Adipose tissue (tissue), 3 donors: ENCODE results near the gene LRRC25. TPM values are rescaled to one million over a fixed set of nuclear protein-coding genes. Genes with fewer than 3 reads are reported as not detected.

Experiments
- H3K27ac ChIP-seq: one replicate; pipeline ENCODE4 v1.5.1; 2013; ENCODE audit warnings: low read depth, low read length
- WGBS, 3 donors: extraction: QIAGEN DNeasy Blood & Tissue Kit; methylation state at CpG; one replicate each; pipeline ENCODE4 v1.1.7; 2013; 5-methylcytosine and 5-hydroxymethylcytosine counted together
- polyA plus RNA-seq, 3 donors: library from polyadenylated mRNA; stranded (reverse); fragments of 200-250 nt; gene quantifications; one replicate each; pipeline ENCODE4 v1.2.3, GENCODE V29; 2013
- donor health status: healthy with polysubstance abuse.
- donor health status: Bipolar disorder and iron deficiency.
- donor health status: healthy.

LRRC25 gene
- polyA plus RNA-seq = 1 to 10 TPM; 1.6 to 9.8 (median 7.1) TPM

DNA sequence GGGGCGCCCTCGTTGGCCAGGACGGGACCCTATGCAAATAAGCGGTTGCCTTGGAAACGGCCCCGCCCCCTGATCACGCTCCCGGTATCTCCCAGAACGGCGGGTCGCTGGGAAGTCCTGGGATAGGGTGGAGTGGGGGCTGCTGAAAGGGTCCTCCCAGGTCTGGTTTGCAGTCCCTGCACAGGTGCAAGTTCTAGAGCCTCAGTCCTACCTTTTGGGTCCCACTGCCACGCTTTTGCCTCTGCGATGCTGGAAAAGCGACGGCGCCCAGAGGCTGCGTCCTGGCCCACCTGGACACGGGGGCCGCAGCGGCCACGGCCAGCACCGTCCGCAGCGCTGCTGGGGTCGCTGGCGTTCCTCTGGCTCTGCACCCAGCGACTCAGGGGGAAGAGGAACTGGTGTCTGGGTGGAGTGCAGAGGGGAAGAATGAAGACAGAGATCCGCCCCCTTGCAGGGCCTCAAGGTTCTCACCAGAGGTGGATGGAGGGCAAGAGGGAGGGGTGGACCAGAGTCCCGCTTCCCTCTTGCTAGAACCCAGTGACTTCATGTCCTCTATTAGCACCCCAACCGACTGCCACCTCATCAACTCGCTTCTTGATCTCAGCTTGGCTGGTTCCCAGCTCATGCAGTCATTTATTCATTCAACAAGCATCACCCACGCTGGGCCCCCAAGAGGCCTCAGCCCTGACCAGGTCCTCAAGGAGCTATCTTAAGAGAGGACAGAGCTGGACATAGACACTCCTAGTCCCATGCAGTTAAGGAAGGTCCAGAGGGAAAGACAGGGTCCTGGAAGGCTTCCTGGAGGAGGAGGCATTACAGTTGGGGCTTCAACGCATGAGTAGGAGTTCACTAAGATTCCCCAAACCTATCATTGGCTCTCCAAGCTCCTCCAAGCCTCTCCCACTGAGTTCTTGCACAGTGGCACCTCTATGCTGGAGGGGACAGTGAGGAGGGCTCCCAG, at the start of gene LRRC25:
LRRC25 (minus strand) TSS at position 381 of the 961 bp plus-strand sequence. CDS start 659 bp downstream, outside the sequence.
- 13 to 20% (median 14%) methylated on average over 33 of the region's 33 CpGs for WGBS, 3 donors
- no peak within 1 kb of the TSS for H3K27ac ChIP-seq

DNA sequence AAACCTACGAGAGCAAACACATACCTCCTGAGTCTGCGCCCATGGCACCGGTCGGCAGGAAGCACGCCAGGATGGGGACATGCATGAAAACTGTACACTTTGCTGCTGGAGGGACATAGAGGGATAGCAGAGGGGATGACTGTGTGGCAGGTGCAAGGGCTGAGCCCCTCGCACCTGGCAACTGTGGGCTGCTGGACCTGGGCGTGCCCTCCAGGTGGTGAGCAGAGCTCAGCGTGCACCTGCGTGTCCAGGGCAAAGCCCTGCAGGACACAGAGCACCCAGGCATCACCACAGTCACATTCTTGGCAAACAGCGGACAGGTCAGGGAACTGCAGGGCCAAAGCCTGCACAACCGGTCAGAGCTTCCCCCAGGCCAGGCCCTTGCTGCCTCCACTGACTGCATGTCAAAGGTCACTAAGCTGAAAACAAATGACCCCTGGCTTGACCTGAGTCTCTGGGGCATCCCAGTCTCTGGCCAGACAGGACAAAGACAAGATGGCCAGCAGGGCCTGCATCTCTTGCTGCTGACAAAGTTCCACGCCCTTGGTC, 49.5 kb upstream of the LRRC25 start:
- whole genome bisulfite sequencing, 3 donors = 83 to 91% (median 90%) methylated on average over 12 of the region's 12 CpGs

DNA sequence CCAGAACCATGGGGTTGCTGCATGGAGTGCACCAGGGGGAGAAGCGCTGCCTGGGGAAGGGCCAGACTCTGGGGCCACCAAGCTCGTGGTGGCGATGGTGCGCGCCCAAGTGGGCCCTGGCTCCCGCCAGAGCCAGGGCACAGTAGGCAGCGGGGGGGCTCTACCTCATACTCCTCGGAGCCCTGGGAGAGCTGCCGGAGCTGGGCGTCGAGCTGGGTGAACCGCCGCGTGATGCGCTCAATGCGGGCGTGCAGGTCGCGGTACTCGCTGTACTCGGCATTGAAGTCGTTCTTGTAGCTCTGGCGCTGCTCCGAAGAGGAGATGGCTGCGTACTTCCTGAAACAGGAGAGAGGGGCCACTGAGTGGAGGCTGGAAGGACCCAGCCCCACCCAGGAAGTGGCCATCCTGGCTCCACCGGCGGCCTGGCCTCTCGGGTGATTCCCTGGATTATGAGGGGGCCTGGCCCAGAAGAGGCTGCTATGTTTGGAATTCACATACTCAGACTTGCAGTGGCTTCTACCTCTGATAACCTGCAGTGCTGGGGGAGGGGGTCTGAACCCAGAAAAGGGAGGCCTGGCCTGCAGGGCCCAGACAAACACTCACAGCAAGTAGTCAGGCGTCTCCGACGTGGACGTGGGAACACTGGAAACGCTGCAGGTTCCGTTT, 48.9 kb upstream of the LRRC25 start:
- H3K27ac ChIP-seq = no peak overlapping the region
- WGBS, 3 donors = 86 to 88% (median 87%) methylated on average over 34 of the region's 34 CpGs

More for the DNA sequence above, 49.5 kb upstream of the LRRC25 start:
- no peak overlapping the region for H3K27ac ChIP-seq

DNA sequence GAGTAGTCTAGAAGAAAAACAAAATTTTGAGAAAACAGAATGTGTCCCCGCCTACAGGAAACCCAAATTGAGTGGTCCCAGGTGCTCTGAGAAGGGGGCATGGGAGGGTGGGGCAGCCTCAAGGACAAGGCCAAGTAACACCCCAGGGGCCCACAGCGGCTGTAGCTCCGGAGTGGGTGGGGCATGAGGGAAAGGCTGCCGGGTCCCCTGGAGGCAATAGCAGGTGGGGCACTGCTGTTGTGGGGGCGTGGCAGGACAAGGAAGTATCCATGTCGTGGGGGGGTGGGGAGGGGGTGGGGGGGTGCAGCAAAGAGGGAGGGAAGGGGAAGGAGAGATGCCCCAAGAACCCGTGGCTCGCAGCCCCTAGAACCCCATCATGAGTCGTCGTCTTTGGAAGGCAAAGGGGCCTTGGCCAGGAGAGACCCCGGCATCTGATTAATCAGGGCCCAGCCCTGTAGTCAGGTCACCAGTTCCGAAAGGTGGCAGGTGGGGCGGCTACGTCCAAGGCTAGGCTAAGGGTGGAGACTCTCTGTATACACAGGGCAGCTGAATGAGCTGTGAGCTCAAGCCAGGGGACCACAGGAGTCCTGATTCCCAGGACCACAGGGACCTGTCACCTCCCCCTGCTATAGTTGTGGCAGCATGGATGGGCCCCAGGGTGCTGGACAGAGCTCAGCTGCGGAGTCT, 48.0 kb upstream of the LRRC25 start:
- WGBS, 3 donors = 73 to 81% (median 77%) methylated on average over 14 to 15 of the region's 15 CpGs
- H3K27ac ChIP-seq = no peak overlapping the region

DNA sequence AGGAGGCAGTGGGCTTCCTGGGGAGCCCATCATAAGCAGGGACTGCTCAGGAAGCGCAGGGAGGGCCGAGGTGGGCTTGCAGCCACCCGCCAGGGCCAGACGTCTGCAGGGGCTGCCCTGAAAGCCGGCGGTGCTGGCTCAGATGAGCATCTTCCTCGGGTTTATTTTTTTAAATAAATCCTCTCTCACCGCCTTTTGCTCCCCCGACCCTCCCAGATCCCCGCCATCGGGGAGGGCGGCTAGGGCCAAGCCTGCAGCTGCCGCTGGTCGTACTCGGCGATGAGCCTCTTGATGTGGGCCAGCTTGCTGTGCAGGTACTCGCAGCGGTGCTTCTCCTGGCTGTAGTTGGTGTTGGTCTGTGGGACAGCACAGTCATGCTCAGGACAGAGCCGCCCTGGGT, 47.1 kb upstream of the LRRC25 start:
- 89 to 96% (median 93%) methylated on average over 19 of the region's 19 CpGs for WGBS, 3 donors
- no peak overlapping the region for H3K27ac ChIP-seq

DNA sequence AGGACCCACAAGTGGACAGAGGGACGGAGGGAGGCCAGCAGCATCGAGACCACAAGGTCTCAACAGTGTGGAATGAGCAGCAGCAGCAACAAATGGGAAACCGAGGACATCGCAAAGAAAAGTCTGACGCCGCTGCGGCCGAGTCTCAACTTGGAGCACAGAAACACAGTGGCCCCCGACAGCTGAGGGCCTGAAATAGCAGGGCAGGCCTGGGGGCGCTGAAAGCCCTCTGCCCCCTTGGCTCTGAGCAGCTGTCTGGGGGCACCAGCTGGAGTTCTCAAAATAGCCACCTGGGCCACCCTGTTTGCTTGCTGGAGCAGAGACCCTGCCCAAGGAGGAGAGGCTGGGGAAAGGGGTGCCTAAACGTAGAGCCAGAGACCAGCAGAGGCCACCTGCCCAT, 46.4 kb upstream of the LRRC25 start:
- WGBS, 3 donors = 92 to 95% (median 93%) methylated on average over 11 of the region's 11 CpGs
- no peak overlapping the region for H3K27ac ChIP-seq

DNA sequence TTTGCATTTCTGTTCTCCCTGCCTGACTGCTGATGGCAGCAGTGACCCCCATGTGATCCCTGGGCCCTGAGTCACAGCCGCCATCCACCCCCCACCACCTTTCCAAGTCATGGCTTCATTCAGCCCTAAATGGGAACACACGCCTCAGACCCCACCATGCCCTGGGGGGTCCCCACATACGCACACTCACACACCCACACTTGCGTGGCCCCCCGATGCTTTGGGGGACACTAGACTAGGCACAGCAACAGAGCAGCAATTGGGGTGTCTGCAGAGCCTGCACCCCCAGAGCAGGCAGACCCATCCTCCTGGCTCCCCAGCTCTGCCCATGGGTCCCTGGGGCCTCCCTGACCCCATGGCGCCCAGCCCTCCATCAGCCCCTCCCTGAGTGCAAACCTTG, 46.0 kb upstream of the LRRC25 start:
- 94 to 96% (median 95%) methylated on average over 6 of the region's 6 CpGs for WGBS, 3 donors
- H3K27ac ChIP-seq = no peak overlapping the region

DNA sequence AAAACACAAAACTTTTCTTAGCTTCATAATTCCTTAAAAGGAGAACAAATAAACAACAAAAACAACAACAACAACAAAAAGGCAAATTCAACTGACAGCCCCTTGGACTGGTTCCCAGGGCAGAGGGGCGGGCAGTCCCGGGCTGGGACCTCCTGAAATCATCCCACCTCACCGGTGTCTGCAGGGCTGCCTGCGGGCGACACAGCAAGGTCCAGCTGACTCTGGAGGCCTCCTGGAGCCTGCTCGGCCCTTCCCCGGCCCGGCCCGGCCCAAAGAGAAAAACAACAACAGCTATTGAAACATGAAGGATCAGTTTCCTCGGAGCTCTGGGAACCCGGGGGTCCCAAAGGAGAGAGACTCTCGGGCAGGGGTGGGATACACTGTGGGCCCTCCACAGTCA, 45.5 kb upstream of the LRRC25 start:
- WGBS, 3 donors = 83 to 91% (median 84%) methylated on average over 12 of the region's 12 CpGs
- no peak overlapping the region for H3K27ac ChIP-seq

DNA sequence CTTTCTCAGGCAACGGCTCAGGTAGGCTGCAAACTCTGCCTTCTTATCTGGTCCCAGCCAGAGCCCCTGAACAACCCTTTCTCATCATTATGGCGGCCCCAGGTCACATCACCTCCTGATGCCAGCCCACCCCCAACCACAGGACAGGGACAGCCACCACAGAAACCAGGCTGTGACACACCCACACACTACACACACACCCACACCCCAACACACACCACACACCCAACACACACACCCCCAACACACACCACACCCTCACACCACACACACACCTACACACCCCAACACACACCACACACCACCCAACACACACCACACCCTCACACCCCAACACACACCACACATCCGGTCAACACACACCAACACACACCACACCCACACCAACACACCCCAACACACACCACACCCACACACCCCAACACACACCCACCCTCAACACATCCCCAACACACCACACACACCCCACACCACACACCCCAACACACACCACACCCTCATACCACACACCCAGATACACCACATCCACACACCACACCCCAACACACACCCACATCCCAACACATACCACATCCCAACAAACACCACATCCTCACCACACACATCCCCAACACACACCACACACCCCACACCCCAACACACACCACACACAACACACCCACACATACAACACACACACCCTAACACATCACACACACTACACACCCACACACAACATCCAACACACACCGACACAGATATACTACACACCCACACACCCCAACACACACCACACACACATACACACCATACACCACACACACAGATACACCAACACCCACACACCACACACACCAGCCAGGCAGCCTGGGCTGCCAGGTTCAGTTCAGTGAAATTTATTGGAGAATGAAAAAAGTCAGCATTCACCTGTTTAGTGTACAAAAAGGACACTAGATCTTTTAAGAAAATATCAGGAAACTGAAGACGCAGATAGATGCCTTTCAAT, 44.7 kb upstream of the LRRC25 start:
- 74 to 88% (median 85%) methylated on average over 5 of the region's 5 CpGs for WGBS, 3 donors
- no peak overlapping the region for H3K27ac ChIP-seq

DNA sequence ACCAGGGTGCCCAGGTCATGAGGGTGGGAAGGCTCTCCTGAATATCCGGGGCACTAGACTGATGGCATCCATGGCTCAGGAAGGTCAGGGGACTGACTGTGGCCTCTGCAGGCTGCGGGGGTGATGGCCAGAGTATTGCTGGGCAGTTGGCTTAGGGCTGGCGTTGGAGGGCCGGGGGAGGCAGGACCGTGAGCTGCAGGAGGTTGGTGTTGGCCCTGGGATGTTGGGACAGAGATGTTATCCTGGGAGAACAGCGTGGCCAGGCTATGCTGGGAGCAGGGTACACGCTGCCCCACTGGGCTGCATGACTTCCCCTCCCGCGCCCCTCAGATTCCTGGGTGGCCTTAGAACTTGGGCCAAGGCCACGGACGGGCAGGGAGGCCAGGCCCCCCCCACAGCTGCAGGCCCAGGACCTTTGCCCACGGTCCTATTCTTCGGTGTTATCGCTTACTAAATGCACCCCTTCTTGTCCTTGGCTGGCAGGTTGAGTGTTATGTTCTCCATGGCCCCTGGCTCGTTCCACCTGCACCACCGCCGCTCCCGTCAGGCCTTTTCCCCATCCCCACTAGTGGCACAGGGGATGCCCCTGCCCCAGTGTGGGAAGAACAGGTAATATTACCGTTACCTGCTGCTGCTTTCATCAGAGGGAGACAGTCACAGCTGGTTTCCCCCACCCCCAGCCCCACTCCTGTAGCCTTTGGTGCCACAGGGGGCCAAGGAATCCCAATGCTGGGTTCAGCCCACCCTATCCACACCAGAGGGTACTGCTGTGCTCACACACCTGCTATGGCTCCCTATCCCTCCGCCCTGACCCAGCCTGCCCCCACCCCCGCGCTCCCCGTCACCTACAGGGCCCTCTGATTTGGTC, 43.7 kb upstream of the LRRC25 start:
- no peak overlapping the region for H3K27ac ChIP-seq
- whole genome bisulfite sequencing, 3 donors = 50 to 87% (median 86%) methylated on average over 21 to 23 of the region's 23 CpGs

DNA sequence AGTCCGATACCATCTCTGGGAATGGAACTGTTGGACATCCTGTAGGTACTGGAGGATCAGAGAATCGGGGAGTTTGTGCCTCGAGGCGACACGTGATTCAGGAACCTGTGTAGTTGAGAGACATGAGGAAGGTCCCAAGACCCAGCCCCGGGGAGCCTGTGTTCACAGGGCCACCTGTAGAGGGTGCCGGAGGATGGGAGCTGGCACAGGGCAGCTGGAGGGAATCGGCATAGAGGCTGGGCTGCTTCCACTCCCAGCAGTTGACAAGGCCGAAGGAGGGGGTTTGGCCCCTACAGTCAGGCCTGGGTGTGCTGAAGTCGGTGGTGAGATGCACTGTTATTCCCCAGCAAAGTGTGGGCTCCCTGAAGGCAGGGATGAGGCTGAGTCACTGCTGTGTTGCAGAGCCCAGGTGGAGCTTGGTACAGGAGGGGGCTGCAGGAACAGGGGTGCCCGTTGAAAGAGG, 43.0 kb upstream of the LRRC25 start:
- no peak overlapping the region for H3K27ac ChIP-seq
- WGBS, 3 donors = 25 to 58% (median 52%) methylated on average over 11 of the region's 11 CpGs

DNA sequence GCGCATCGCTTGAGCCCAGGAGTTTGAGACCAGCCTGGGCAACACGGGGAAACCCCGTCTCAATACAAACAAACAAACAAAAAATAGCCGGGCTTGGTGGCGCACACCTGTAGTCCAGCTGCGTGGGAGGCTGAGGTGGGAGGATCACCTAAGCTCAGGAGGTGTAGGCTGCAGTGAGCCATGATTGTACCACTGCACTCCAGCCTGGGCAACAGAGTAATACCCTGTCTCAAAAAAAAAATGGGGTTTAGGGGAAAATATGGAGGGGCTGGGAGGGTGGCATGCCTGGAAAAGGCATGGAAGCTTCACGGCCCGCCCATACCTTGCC, 42.5 kb upstream of the LRRC25 start:
- H3K27ac ChIP-seq = no peak overlapping the region
- 75 to 92% (median 89%) methylated on average over 9 of the region's 9 CpGs for WGBS, 3 donors

DNA sequence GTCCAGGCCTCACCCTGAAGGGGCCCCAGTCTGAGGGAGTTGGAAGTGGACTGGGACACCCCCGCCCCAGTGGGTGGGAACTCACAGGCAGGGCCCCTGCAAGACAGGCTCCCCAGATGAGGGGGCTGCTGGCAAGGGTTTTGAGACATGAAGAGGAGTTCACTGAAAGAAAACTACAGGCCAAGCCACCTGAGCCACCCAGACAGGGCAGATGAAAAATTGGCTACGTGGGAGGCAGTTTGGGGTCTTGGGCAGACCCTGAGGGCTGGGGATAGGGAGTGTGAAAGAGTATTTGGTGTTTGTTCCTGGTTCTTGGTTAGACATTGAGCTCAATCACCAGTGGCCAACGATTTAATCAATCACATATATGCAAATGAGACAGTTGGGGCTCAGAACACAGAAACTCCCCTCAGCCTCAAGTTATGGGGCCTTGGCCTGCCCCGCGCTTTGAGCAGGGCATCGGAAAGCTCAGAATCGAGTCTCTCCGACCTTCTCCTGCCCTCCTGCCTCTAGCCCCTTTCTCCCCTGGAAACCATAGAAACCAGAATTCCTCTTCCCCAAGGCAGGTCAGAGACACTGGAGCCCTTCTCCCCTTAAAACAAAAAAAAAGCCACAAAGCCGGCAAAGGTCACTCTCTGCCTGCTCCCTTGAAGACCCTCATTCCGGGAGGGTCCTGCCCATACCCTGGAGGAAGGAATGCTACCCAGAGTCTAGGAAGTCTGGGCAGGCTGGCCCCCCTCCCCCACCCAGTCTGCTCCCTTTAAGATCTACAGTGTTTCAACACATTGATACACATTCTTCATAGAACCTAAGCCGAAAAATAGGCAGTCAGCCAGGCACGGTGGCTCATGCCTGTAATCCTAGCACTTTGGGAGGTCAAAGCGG, 41.8 kb upstream of the LRRC25 start:
- WGBS, 3 donors = 52 to 77% (median 70%) methylated on average over 13 of the region's 13 CpGs
- H3K27ac ChIP-seq = no peak overlapping the region

DNA sequence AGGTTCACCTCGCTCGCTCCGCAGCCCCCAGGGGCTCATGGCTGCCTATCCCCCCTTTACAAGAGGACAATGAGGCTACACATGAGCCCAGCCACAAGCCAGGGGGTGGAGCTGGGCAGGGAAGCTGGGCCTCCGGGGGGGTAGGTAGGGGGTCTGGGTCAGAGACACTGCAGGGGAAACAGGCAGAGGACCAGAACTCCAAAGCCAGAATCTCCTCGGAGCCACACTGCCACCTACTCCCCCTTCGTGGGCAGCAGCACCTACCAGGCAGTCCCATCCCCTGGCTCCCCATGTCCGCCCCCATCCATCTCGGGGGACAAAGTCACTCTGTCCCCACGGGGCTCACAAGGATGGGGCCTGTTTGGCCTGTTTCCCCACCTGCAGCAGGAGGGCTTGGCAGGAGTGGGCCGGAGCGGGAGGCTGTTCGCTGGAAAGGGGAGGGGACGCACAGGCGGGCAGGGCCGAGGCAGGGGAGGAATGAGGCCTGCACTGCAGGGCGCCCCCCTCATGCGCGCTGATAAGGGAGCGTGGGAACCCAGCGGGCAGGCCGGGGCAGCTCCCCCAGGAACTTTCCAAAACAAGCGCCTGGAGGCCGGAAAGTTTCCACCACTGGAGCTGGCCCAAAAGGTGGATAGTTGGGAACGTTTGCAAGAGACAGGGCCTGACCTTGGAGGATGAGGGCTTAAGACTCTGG, 41.1 kb upstream of the LRRC25 start:
- WGBS, 3 donors = 8 to 37% (median 28%) methylated on average over 22 to 24 of the region's 24 CpGs
- H3K27ac ChIP-seq = no peak overlapping the region
